ENCODE results near the gene RIPOR3. TPM values are rescaled to one million over a fixed set of nuclear protein-coding genes. Genes with fewer than 3 reads are reported as not detected.

The RIPOR3 gene
- total and polyA plus RNA-seq, 4 donors: 5.6 to 90.3 (median 16.3) TPM

- no peak overlapping the region for H3K9ac ChIP-seq (ENCODE audit: low read depth in 1 of 2, low read length in 2 of 2)
- 89% methylated on average over 1 of the region's 1 CpG for WGBS
- H3K27me3 ChIP-seq (ENCODE audit: control insufficient read depth in 4 of 4, insufficient read depth in 4 of 4, low read length in 3 of 4): no peaks in the 10 kb centered on the region
- peaks cover 0 to 5% (median 0%) of the 10 kb centered on the region in 4 donors for H3K4me1 ChIP-seq (ENCODE audit: control insufficient read depth in 4 of 4, insufficient read depth in 4 of 4, low read length in 3 of 4)
- H3K27ac ChIP-seq (ENCODE audit: low read depth in 1 of 2, low read length in 2 of 2): no peak overlapping the region
- DNase-seq (ENCODE audit: low spot score): no peak
- no peaks in the 10 kb centered on the region for H3K9me3 ChIP-seq (ENCODE audit: control insufficient read depth in 4 of 4, low read length in 3 of 4)
- H3K36me3 ChIP-seq (ENCODE audit: control insufficient read depth in 4 of 4, insufficient read depth in 3 of 4, low read depth in 1 of 4, low read length in 3 of 4): no peaks in the 10 kb centered on the region
- no peak for TF ChIP-seq FOXA1 (IDR thresholded peaks at IDR 0.05)
- TF ChIP-seq FOXA2 (IDR thresholded peaks at IDR 0.05): no peak
- no peak for TF ChIP-seq RXRA (IDR thresholded peaks at IDR 0.05)
- no peak for TF ChIP-seq YY1 (IDR thresholded peaks at IDR 0.05)
- no peak for TF ChIP-seq RAD21 (IDR thresholded peaks at IDR 0.05)
- no peak for TF ChIP-seq JUND (IDR thresholded peaks at IDR 0.05)
- no peak for TF ChIP-seq SP1 (IDR thresholded peaks at IDR 0.05)
- TF ChIP-seq HNF4G (IDR thresholded peaks at IDR 0.05): no peak
- TF ChIP-seq GABPA (IDR thresholded peaks at IDR 0.05 in 1 of 2, conservative IDR thresholded peaks at IDR 0.05 in 1 of 2): no peak
- TF ChIP-seq, protein P1, sequence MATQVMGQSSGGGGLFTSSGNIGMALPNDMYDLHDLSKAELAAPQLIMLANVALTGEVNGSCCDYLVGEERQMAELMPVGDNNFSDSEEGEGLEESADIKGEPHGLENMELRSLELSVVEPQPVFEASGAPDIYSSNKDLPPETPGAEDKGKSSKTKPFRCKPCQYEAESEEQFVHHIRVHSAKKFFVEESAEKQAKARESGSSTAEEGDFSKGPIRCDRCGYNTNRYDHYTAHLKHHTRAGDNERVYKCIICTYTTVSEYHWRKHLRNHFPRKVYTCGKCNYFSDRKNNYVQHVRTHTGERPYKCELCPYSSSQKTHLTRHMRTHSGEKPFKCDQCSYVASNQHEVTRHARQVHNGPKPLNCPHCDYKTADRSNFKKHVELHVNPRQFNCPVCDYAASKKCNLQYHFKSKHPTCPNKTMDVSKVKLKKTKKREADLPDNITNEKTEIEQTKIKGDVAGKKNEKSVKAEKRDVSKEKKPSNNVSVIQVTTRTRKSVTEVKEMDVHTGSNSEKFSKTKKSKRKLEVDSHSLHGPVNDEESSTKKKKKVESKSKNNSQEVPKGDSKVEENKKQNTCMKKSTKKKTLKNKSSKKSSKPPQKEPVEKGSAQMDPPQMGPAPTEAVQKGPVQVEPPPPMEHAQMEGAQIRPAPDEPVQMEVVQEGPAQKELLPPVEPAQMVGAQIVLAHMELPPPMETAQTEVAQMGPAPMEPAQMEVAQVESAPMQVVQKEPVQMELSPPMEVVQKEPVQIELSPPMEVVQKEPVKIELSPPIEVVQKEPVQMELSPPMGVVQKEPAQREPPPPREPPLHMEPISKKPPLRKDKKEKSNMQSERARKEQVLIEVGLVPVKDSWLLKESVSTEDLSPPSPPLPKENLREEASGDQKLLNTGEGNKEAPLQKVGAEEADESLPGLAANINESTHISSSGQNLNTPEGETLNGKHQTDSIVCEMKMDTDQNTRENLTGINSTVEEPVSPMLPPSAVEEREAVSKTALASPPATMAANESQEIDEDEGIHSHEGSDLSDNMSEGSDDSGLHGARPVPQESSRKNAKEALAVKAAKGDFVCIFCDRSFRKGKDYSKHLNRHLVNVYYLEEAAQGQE (IDR thresholded peaks at IDR 0.05): no peak
- TF ChIP-seq NR2F2 (IDR thresholded peaks at IDR 0.05): no peak
- TF ChIP-seq, protein P2, sequence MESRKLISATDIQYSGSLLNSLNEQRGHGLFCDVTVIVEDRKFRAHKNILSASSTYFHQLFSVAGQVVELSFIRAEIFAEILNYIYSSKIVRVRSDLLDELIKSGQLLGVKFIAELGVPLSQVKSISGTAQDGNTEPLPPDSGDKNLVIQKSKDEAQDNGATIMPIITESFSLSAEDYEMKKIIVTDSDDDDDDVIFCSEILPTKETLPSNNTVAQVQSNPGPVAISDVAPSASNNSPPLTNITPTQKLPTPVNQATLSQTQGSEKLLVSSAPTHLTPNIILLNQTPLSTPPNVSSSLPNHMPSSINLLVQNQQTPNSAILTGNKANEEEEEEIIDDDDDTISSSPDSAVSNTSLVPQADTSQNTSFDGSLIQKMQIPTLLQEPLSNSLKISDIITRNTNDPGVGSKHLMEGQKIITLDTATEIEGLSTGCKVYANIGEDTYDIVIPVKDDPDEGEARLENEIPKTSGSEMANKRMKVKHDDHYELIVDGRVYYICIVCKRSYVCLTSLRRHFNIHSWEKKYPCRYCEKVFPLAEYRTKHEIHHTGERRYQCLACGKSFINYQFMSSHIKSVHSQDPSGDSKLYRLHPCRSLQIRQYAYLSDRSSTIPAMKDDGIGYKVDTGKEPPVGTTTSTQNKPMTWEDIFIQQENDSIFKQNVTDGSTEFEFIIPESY (IDR thresholded peaks at IDR 0.05): no peak
- no peak overlapping the region for H3K4me3 ChIP-seq (ENCODE audit: low read depth in 1 of 3, low read length in 3 of 3)
Observed at GRCh38 chr20:50716518-50716917, 25.2 kb upstream of the RIPOR3 start.

DNA sequence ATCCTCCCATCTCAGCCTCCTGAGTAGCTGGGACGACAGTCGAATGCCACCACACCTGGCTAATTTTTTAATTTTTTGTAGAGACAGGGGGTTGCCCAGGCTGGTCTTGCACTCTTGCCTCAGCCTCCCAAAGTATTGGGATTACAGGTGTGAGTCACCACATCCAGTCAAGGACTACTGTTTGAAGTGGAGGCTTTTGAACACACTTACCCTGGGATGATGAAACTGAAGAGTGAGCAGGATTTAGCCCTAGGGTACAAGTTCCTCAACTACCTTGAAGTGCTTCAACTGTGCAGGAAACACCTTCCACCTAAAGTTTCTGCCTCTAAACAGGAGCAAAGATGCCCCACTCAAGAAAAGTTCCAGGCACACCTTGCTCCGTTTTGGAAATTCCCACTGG lies 24.4 kb upstream of the RIPOR3 start:
- Histone ChIP-seq H3K27ac (ENCODE audit: low read depth in 1 of 2, low read length in 2 of 2) (no peak overlapping the region), H3K9me3 (ENCODE audit: control insufficient read depth in 4 of 4, low read length in 3 of 4) (no peaks in the 10 kb centered on the region), H3K27me3 (ENCODE audit: control insufficient read depth in 4 of 4, insufficient read depth in 4 of 4, low read length in 3 of 4) (no peaks in the 10 kb centered on the region), H3K36me3 (ENCODE audit: control insufficient read depth in 4 of 4, insufficient read depth in 3 of 4, low read depth in 1 of 4, low read length in 3 of 4) (no peaks in the 10 kb centered on the region), H3K9ac (ENCODE audit: low read depth in 1 of 2, low read length in 2 of 2) (no peak overlapping the region), H3K4me1 (ENCODE audit: control insufficient read depth in 4 of 4, insufficient read depth in 4 of 4, low read length in 3 of 4) (peaks cover 0 to 5% (median under 1%) of the 10 kb centered on the region in 4 donors), H3K4me3 (ENCODE audit: low read depth in 1 of 3, low read length in 3 of 3) (no peak overlapping the region)
- no peak for TF ChIP-seq SP1 (IDR thresholded peaks at IDR 0.05)
- no peak for TF ChIP-seq EGR1 (IDR thresholded peaks at IDR 0.05; ENCODE audit: low read depth in 2 of 2)
- TF ChIP-seq ATF3 (IDR thresholded peaks at IDR 0.05): no peak
- TF ChIP-seq, protein P3, sequence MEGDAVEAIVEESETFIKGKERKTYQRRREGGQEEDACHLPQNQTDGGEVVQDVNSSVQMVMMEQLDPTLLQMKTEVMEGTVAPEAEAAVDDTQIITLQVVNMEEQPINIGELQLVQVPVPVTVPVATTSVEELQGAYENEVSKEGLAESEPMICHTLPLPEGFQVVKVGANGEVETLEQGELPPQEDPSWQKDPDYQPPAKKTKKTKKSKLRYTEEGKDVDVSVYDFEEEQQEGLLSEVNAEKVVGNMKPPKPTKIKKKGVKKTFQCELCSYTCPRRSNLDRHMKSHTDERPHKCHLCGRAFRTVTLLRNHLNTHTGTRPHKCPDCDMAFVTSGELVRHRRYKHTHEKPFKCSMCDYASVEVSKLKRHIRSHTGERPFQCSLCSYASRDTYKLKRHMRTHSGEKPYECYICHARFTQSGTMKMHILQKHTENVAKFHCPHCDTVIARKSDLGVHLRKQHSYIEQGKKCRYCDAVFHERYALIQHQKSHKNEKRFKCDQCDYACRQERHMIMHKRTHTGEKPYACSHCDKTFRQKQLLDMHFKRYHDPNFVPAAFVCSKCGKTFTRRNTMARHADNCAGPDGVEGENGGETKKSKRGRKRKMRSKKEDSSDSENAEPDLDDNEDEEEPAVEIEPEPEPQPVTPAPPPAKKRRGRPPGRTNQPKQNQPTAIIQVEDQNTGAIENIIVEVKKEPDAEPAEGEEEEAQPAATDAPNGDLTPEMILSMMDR (IDR thresholded peaks at IDR 0.05; ENCODE audit: low read depth, low read length, missing input control): no peak
- no peak for TF ChIP-seq NR2F2 (IDR thresholded peaks at IDR 0.05)
- TF ChIP-seq, protein P1 (IDR thresholded peaks at IDR 0.05): no peak
- no peak for TF ChIP-seq FOXA2 (IDR thresholded peaks at IDR 0.05)
- TF ChIP-seq, protein P2 (IDR thresholded peaks at IDR 0.05): no peak
- no peak for TF ChIP-seq RAD21 (IDR thresholded peaks at IDR 0.05)
- TF ChIP-seq MAX (IDR thresholded peaks at IDR 0.05): no peak
- no peak for TF ChIP-seq TAF1 (conservative IDR thresholded peaks at IDR 0.05)
- DNase-seq (ENCODE audit: low spot score): no peak
- WGBS: 90% methylated on average over 3 of the region's 3 CpGs

All from liver (tissue), 9 donors.